Fibroblast of gingiva (primary cell): ENCODE data around the gene PRR19.

Experiments
- DNase-seq: peaks from one replicate; pipeline ENCODE4 v3.0.0-alpha.2; 2011; ENCODE audit warnings: low read depth

Gene PRR19

DNA sequence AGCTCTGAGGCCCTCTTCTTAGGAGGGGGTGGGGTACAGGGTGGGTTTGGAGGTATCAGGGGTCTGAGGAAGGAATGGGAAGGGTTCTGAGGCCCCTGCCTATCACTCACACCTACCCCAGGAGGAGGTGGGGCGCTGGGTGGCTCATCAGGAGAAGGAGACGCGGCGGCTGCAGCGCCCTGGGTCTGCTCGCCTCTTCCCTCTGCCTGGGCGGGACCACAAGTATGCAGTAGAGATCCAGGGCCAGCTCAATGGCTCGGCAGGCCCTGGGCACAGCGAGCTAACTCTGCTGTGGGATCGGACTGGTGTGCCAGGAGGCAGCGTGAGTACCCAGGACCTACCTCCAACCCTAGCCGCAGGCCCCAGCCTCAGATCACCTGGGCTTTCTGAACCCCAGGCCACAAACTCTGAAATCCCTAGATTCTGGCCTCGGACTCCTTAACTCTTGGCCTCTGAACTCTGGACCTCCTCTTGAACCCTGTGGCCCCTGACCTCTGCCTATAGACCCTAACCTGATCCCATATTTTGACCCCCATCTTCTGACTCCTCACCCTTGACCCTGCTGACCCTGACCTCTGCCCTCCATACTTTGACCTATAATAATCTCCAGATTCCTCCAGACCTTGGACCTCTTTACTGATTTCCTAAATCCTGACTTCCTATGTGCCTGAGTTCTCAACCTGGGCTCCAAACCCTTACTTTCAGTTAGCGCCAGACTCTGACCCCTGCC, 47.6 kb downstream of the PRR19 start:
- no peak for DNase-seq

- DNase-seq = no peak
Observed at GRCh38 chr19:42350417-42350816, 48.5 kb downstream of the PRR19 start.

DNA sequence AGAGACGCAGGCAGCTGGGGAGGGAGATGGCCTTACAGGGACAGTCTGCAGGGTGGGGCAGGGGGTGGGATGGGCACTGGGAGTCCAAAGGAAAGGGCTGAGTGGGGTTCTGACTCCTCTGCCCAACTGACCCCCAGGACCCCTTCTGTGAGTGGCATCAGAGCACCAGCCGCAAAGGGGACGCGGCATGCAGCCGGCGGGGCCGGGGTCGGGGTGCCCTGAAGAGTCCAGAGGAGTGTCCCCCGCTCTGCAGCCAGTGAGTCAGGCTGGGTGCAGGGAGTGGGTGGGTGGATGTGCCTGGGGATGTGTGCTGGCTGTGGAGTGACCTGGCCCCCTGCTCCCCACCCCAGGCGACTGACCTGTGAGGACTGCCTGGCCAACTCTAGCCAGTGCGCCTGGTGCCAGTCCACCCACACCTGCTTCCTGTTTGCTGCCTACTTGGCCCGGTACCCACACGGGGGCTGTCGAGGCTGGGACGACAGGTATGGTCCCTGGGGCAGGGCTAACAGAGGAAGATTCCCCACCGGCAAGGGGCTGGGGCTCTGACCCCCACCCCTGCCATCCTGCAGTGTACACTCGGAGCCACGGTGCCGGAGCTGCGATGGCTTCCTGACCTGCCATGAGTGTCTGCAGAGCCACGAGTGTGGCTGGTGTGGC, 49.3 kb downstream of the PRR19 start:
- no peak for DNase-seq

DNA sequence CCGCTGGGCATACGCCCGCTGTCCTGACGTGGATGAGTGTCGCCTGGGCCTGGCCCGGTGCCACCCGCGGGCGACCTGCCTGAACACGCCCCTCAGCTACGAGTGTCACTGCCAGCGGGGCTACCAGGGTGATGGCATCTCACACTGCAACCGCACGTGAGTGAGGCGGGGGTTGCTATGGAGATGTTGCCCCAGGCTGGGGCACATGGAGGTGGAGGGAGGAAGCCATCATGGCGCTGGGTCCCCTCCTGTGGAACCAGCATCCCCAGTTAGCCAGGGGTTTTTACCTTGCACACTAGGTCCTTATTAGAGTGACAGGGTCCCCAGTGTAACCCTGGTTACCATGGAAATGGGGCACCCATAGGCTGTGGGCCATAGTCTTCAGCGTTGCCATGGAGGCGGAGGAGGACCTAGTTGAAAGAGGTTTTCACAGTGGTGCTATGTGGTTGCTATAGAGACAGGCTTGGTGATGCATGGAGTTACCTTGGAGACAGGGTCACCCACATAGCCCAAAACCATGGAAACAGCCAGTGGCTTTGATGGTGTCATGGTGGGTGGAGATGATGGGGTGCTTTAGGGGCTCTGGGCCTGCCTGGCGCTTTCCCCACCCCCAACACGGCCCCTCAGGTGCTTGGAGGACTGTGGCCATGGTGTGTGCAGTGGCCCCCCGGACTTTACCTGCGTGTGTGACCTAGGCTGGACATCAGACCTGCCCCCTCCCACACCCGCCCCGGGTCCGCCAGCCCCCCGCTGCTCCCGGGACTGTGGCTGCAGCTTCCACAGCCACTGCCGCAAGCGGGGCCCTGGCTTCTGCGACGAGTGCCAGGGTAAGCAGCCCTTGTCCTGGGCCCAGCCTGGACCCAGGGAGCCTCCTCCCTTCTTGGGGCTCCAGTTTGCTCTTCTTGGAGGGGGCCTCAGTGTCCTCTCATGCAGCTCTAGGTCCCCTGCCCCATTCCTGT, 50.6 kb downstream of the PRR19 start:
- no peak for DNase-seq

GRCh38 chr19:42353341-42354015, 51.5 kb downstream of the PRR19 start:
- DNase-seq = no peak

DNA sequence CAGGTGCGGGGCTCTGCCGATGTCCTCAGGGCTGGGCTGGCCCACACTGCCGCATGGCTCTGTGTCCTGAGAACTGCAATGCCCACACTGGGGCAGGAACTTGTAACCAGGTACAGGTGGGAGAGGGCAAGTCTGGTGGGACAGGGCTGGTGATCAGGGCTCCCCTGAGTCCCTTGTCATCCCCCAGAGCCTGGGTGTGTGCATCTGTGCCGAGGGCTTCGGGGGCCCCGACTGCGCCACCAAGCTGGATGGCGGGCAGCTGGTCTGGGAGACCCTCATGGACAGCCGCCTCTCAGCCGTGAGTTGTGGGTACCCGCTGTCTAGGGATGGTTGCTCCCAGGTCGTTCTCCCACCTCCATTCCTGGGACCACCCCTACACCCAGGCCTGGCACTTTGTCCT, 54.0 kb downstream of the PRR19 start:
- DNase-seq = no peak

GRCh38 chr19:42356686-42357085, 54.8 kb downstream of the PRR19 start:
- no peak for DNase-seq

DNA sequence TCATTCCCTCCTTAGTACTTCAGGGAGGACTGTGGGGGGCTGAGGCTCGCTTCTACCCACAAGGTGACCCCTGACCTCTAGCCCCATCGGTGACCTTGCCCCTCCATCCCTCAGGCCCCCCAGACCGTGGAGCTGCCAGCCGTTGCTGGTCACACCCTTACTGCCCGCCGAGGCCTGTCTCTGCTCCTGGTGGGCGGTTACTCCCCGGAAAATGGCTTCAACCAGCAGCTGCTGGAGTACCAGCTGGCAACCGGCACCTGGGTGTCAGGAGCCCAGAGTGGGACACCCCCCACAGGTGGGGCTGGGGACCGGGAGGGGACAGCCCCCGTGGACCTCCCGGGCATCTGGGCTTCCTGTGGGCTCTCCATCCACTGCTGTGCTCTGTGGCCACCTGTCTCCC, 55.4 kb downstream of the PRR19 start:
- DNase-seq = no peak
